K562 (cell line): ENCODE results near the gene RETSAT. TPM values are rescaled to one million over a fixed set of nuclear protein-coding genes. Genes with fewer than 3 reads are reported as not detected.
A peak's percentile ranks its signal among the peaks of the same experiment; 100 is the strongest.

ENCODE experiments used
- ATAC-seq: fragments of 200-7000 bp; cut with Tn5 transposase; 3 replicates; pipeline ENCODE4 v1.9.1; 2020; ENCODE audit warnings: moderate library complexity
- BruUV-seq: library from RNA; stranded (reverse); fragments of 400-500 nt; replicated peaks from 2 replicates; lab custom pipeline; 2021; lab: Mats Ljungman, UMichigan
- CTCF ChIA-PET: fragments of 300-600 bp; formaldehyde crosslinking; extraction: SDS; loops from one replicate; lab custom pipeline; 2021; ENCODE audit warnings: low intra/inter-chr PET ratio; lab: Yijun Ruan, JAX
- POLR2A ChIA-PET: fragments of 300-600, 350-650 bp; sonication (Branson Sonifier 250); formaldehyde crosslinking; extraction: SDS; loops from one replicate; lab custom pipeline; 2021; ENCODE audit warnings: antibody characterized with exemption, inconsistent platforms; lab: Yijun Ruan, JAX
- DNase-seq, 4 experiments: peaks; one replicate each; pipeline versions ENCODE4 v3.0.0 to v3.0.0-alpha.2; 2011 to 2018; ENCODE audit warnings: low spot score in 3 of 4, mixed read lengths in 3 of 4; ENCODE audit errors: extremely low read depth in 1 of 4
- FAIRE-seq: peaks from 2 replicates; lab custom pipeline; 2011; peaks lifted over from hg19 to GRCh38; lab: Jason Lieb, UNC
- H2AFZ ChIP-seq: 2 replicates; pipeline ENCODE4 v1.6.0; 2011; ENCODE audit warnings: low read depth, low read length, control low read depth, inconsistent platforms
- H3K27ac ChIP-seq: fragments of 200-600 bp; 3 replicates; pipeline ENCODE4 v1.8.0; 2011; ENCODE audit warnings: low read depth, mild to moderate bottlenecking, control low read depth, inconsistent platforms, low read length, moderate library complexity, mixed read lengths; ENCODE audit errors: extremely low read depth
- H3K27me3 ChIP-seq, 2 experiments: fragments of 300-600 bp in 1 of 2; 2 replicates in 1 of 2; 3 replicates in 1 of 2; pipeline versions ENCODE4 v1.6.0 to v1.8.0; 2011; ENCODE audit warnings: inconsistent platforms in 2 of 2, low read length in 2 of 2, mild to moderate bottlenecking in 1 of 2, mixed read lengths in 1 of 2, moderate library complexity in 1 of 2; ENCODE audit not compliant: control insufficient read depth in 2 of 2, insufficient read depth in 2 of 2
- H3K36me3 ChIP-seq: fragments of 300-600 bp; 3 replicates; pipeline ENCODE4 v1.8.0; 2011; ENCODE audit warnings: mild to moderate bottlenecking, low read length, inconsistent platforms; ENCODE audit not compliant: control insufficient read depth, insufficient read depth
- H3K4me1 ChIP-seq, 2 experiments: fragments of 200-600 bp in 1 of 2; replicated peaks in 1 of 2; 2 replicates in 1 of 2; 3 replicates in 1 of 2; pipeline versions ENCODE4 v1.5.1 to v1.8.0; 2011; ENCODE audit warnings: inconsistent platforms in 2 of 2, low read length in 2 of 2, mild to moderate bottlenecking in 1 of 2, mixed read lengths in 1 of 2, moderate library complexity in 1 of 2; ENCODE audit not compliant: control insufficient read depth in 2 of 2, insufficient read depth in 2 of 2
- H3K4me2 ChIP-seq: 2 replicates; pipeline ENCODE4 v1.6.1; 2011; ENCODE audit warnings: low read length, control low read depth, inconsistent platforms, mixed read lengths; ENCODE audit not compliant: insufficient read depth
- H3K4me3 ChIP-seq: fragments of 200-600 bp; sonication (generic), shearing (Covaris generic); 2 replicates; pipeline ENCODE4 v1.5.1; 2016; ENCODE audit warnings: control low read depth, inconsistent platforms
- H3K79me2 ChIP-seq: fragments of 200-600 bp; 3 replicates; pipeline ENCODE4 v1.8.0; 2011; ENCODE audit warnings: low read length, inconsistent platforms; ENCODE audit not compliant: control insufficient read depth, insufficient read depth
- H3K9ac ChIP-seq, 2 experiments: 2 replicates each; pipeline versions ENCODE4 v1.6.0 to v1.6.1; 2011; ENCODE audit warnings: low read depth in 2 of 2, low read length in 2 of 2, control low read depth in 1 of 2, inconsistent platforms in 1 of 2, mild to moderate bottlenecking in 1 of 2, mixed read lengths in 1 of 2; ENCODE audit not compliant: insufficient read depth in 1 of 2
- H3K9me1 ChIP-seq: one replicate; pipeline ENCODE4 v1.6.0; 2011; ENCODE audit warnings: inconsistent platforms, mild to moderate bottlenecking, low read length, moderate library complexity; ENCODE audit not compliant: control insufficient read depth, insufficient read depth
- H3K9me3 ChIP-seq: replicated peaks from 2 replicates; pipeline ENCODE4 v1.5.1; 2011; ENCODE audit warnings: low read depth, low read length, inconsistent platforms; ENCODE audit not compliant: control insufficient read depth, insufficient read depth
- H4K20me1 ChIP-seq: replicated peaks from 2 replicates; pipeline ENCODE4 v1.6.1; 2011; ENCODE audit warnings: low read length, inconsistent platforms, mixed read lengths; ENCODE audit not compliant: control insufficient read depth, insufficient read depth
- CHD4 ChIP-seq: fragments of 200-600 bp; sonication (generic); IDR thresholded peaks from 3 replicates; pipeline ENCODE4 v1.6.1; 2012; ENCODE audit warnings: low read depth, mild to moderate bottlenecking, mixed read lengths, low read length, inconsistent platforms; ENCODE audit not compliant: insufficient read depth, insufficient replicate concordance, poor library complexity, severe bottlenecking
- GATAD2A ChIP-seq: fragments of 450-650 bp; IDR thresholded peaks from 2 replicates; pipeline ENCODE4 v1.6.1; 2017
- HNRNPLL ChIP-seq: fragments of 200-400 bp; formaldehyde crosslinking; IDR thresholded peaks from 2 replicates; pipeline ENCODE4 v1.6.1; 2017; ENCODE audit warnings: low read length, low read depth, mild to moderate bottlenecking; ENCODE audit not compliant: poor library complexity, severe bottlenecking
- U2AF1 ChIP-seq: fragments of 200-400 bp; formaldehyde crosslinking; optimal IDR thresholded peaks from 2 replicates; pipeline ENCODE3; 2017; ENCODE audit warnings: mild to moderate bottlenecking, low read depth, low read length, moderate library complexity
- ZNF316 ChIP-seq: fragments of 450-650 bp; IDR thresholded peaks from 2 replicates; pipeline ENCODE4 v1.6.1; 2016
- WGBS: fragments of 100-300 bp; shearing (Covaris generic); methylation state at CpG from one replicate; pipeline ENCODE4 v1.1.6; 2016; ENCODE audit warnings: low coverage, mixed read lengths; ENCODE audit not compliant: insufficient coverage; ENCODE audit errors: missing lambda C conversion rate; 5-methylcytosine and 5-hydroxymethylcytosine counted together
- in situ Hi-C: fragments of 300-500 bp; cut with MboI; formaldehyde crosslinking; loops from 4 replicates; pipeline ENCODE4 v1.15.0; 2018; ENCODE audit warnings: inconsistent platforms, mixed read lengths
- intact Hi-C: fragments of 100-400 bp; cut with micrococcal nuclease; formaldehyde crosslinking; loops from 2 replicates; pipeline ENCODE4 v1.14.2; 2022
- polyA plus RNA-seq, 8 experiments: library from polyadenylated mRNA; depleted of rRNA in 4 of 8; stranded (reverse) in 5 of 8; unstranded in 3 of 8; fragments of >200 nt; fragmentation: Nextera tagmentation in 2 of 8; fragmentation: Illumina TruSeq in 1 of 8; extraction: Ambion mirVana in 2 of 8; extraction: Trizol in 1 of 8; gene quantifications; 2 replicates each; pipeline versions ENCODE4 v1.2.1 to v1.2.3, GENCODE V29; 2011 to 2014; ENCODE audit warnings: inconsistent platforms in 1 of 8, missing spikeins in 1 of 8
- total RNA-seq, 7 experiments: library from RNA; depleted of rRNA in 6 of 7; stranded (reverse); fragments of >200 nt in 6 of 7; fragmentation: Illumina TruSeq in 2 of 7; extraction: Trizol in 2 of 7; gene quantifications; 2 replicates each; pipeline versions ENCODE4 v1.2.1 to v1.2.3, GENCODE V29; 2011 to 2021; ENCODE audit warnings: low replicate concordance in 1 of 7
- TF ChIP-seq, protein P1 (sequence below): fragments of 250-450 bp; sonication (Bioruptor Pico); IDR thresholded peaks from 2 replicates; pipeline ENCODE4 v1.9.0; 2021; ENCODE audit warnings: mild to moderate bottlenecking, inconsistent platforms

RETSAT gene
- total and polyA plus RNA-seq, 9 of the 15 experiments (the other 6 are each of a cell fraction or from before 2014, with no cell fraction given), result 1.9 to 21.6 (median 16.5) TPM

GRCh38 chr2:85395912-85396475, 41.7 kb upstream of the RETSAT start:
- Histone ChIP-seq H2AFZ (no peak overlapping the region), H3K79me2 (no peaks in the 10 kb centered on the region), H3K36me3 (peaks cover 2% of the 10 kb centered on the region; the same call in 1 of the 3 replicates), H3K4me1 (peaks cover 0 to 12% of the 10 kb centered on the region in 2 experiments; a peak in 2 of 5 replicates), H3K27me3 (no peaks in the 10 kb centered on the region), H3K4me3 (no peak overlapping the region), H4K20me1 (no peaks in the 10 kb centered on the region), H3K9me1 (no peaks in the 10 kb centered on the region), H3K27ac (no peak overlapping the region), H3K4me2 (no peak overlapping the region), H3K9me3 (no peaks in the 10 kb centered on the region), H3K9ac (no peak overlapping the region)
- BruUV-seq, result no TSS peak
- POLR2A ChIA-PET, result interaction anchor here (63.9 kb wide), 1 partner anchor 150 kb away, joined by 1576 read pairs; the partner anchor contains the start of gene MAT2A
- 67% methylated on average over 14 of the region's 14 CpGs for WGBS
- CTCF ChIA-PET, result no interaction called here
- no peak for FAIRE-seq
- intact Hi-C loops, result no loop called here
- TF ChIP-seq HNRNPLL (no peak), ZNF316 (peak; percentile 36; the same call in 1 of the 2 replicates)
- ATAC-seq, result no peak
- DNase-seq, result no peak
- in situ Hi-C loops, result no loop called here

GRCh38 chr2:85394976-85395375, 40.6 kb upstream of the RETSAT start:
- POLR2A ChIA-PET, result interaction anchor here (1.5 to 63.9 kb wide), 2 partner anchors 10 to 151 kb away, joined by 5 to 1576 read pairs; partner anchors contain the start of gene MAT2A
- Histone ChIP-seq H3K4me1 (peaks cover 0 to 12% of the 10 kb centered on the region in 2 experiments; a peak in 2 of 5 replicates), H2AFZ (no peak overlapping the region), H3K9me1 (no peaks in the 10 kb centered on the region), H3K79me2 (no peaks in the 10 kb centered on the region), H3K4me3 (no peak overlapping the region), H3K27me3 (no peaks in the 10 kb centered on the region), H3K4me2 (no peak overlapping the region), H3K36me3 (peaks cover 2% of the 10 kb centered on the region; the same call in 1 of the 3 replicates), H4K20me1 (no peaks in the 10 kb centered on the region), H3K27ac (no peak overlapping the region), H3K9me3 (no peaks in the 10 kb centered on the region), H3K9ac (0 out of 4 replicates have a peak overlapping the region, but pooled peaks of 1 of the 2 experiments have one; percentile 22)
- CTCF ChIA-PET, result no interaction called here
- intact Hi-C loops, result no loop called here
- 45% methylated on average over 6 of the region's 6 CpGs for WGBS
- ATAC-seq (no peak), FAIRE-seq (no peak), DNase-seq (no peak)
- in situ Hi-C loops, result no loop called here
- no TSS peak for BruUV-seq
- no peak for TF ChIP-seq U2AF1
- TF ChIP-seq CHD4, result no peak
- no peak for TF ChIP-seq GATAD2A
- TF ChIP-seq, protein P1, sequence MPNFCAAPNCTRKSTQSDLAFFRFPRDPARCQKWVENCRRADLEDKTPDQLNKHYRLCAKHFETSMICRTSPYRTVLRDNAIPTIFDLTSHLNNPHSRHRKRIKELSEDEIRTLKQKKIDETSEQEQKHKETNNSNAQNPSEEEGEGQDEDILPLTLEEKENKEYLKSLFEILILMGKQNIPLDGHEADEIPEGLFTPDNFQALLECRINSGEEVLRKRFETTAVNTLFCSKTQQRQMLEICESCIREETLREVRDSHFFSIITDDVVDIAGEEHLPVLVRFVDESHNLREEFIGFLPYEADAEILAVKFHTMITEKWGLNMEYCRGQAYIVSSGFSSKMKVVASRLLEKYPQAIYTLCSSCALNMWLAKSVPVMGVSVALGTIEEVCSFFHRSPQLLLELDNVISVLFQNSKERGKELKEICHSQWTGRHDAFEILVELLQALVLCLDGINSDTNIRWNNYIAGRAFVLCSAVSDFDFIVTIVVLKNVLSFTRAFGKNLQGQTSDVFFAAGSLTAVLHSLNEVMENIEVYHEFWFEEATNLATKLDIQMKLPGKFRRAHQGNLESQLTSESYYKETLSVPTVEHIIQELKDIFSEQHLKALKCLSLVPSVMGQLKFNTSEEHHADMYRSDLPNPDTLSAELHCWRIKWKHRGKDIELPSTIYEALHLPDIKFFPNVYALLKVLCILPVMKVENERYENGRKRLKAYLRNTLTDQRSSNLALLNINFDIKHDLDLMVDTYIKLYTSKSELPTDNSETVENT (CRISPR knock-in tag), result no peak
